ENCODE data around the gene WDSUB1. TPM values are rescaled to one million over a fixed set of nuclear protein-coding genes. Genes with fewer than 3 reads are reported as not detected.

Gene WDSUB1
- total and polyA plus RNA-seq, 4 donors, result 2.0 to 6.1 (median 4.4) TPM

DNA sequence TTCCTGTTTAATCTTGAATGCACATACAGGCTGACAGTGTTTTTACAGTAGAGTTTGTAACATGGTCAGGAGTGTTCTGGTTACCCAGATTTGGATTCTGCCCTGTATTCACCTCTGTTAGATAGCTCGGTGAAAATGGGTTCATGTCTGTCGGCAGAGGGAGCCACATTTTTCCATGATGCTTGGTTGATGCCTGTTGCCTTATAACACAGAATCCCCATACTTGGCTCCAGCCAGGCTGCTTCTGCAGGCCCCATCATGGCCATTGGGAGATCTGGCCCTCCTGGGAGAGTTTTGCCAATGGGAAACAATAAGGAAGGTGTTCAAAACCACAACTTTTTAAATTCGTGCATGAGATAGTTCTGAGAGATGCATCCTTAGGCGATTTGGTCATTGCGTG, 78.1 kb downstream of the WDSUB1 start:
- no peak overlapping the region for H3K27ac ChIP-seq (ENCODE audit: low read depth in 1 of 2, low read length in 2 of 2)
- H3K4me1 ChIP-seq (ENCODE audit: control insufficient read depth in 4 of 4, insufficient read depth in 4 of 4, low read length in 3 of 4), result no peaks in the 10 kb centered on the region
- no peak for DNase-seq (ENCODE audit: low spot score)
- 90% methylated on average over 5 of the region's 5 CpGs for WGBS
- no peak overlapping the region for H3K4me3 ChIP-seq (ENCODE audit: low read depth in 1 of 3, low read length in 3 of 3)
- no peaks in the 10 kb centered on the region for H3K27me3 ChIP-seq (ENCODE audit: control insufficient read depth in 4 of 4, insufficient read depth in 4 of 4, low read length in 3 of 4)
- no peak overlapping the region for H3K9ac ChIP-seq (ENCODE audit: low read depth in 1 of 2, low read length in 2 of 2)
- H3K9me3 ChIP-seq (ENCODE audit: control insufficient read depth in 4 of 4, low read length in 3 of 4), result no peaks in the 10 kb centered on the region
- H3K36me3 ChIP-seq (ENCODE audit: control insufficient read depth in 4 of 4, insufficient read depth in 3 of 4, low read depth in 1 of 4, low read length in 3 of 4), result peaks cover 0 to 7% (median 2%) of the 10 kb centered on the region in 4 donors
- TF ChIP-seq RAD21 (IDR thresholded peaks at IDR 0.05) (no peak), NR2F2 (IDR thresholded peaks at IDR 0.05) (no peak), HNF4A (conservative IDR thresholded peaks at IDR 0.05) (no peak), JUND (IDR thresholded peaks at IDR 0.05) (no peak), YY1 (IDR thresholded peaks at IDR 0.05) (no peak), RXRA (IDR thresholded peaks at IDR 0.05) (no peak), HNF4G (IDR thresholded peaks at IDR 0.05) (no peak), TAF1 (conservative IDR thresholded peaks at IDR 0.05) (no peak), FOXA1 (IDR thresholded peaks at IDR 0.05) (no peak), GABPA (IDR thresholded peaks at IDR 0.05 in 1 of 2, conservative IDR thresholded peaks at IDR 0.05 in 1 of 2) (no peak), EGR1 (IDR thresholded peaks at IDR 0.05; ENCODE audit: low read depth in 2 of 2) (no peak)
- TF ChIP-seq, protein P1, sequence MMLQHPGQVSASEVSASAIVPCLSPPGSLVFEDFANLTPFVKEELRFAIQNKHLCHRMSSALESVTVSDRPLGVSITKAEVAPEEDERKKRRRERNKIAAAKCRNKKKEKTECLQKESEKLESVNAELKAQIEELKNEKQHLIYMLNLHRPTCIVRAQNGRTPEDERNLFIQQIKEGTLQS (IDR thresholded peaks at IDR 0.05), result no peak
- TF ChIP-seq, protein P2, sequence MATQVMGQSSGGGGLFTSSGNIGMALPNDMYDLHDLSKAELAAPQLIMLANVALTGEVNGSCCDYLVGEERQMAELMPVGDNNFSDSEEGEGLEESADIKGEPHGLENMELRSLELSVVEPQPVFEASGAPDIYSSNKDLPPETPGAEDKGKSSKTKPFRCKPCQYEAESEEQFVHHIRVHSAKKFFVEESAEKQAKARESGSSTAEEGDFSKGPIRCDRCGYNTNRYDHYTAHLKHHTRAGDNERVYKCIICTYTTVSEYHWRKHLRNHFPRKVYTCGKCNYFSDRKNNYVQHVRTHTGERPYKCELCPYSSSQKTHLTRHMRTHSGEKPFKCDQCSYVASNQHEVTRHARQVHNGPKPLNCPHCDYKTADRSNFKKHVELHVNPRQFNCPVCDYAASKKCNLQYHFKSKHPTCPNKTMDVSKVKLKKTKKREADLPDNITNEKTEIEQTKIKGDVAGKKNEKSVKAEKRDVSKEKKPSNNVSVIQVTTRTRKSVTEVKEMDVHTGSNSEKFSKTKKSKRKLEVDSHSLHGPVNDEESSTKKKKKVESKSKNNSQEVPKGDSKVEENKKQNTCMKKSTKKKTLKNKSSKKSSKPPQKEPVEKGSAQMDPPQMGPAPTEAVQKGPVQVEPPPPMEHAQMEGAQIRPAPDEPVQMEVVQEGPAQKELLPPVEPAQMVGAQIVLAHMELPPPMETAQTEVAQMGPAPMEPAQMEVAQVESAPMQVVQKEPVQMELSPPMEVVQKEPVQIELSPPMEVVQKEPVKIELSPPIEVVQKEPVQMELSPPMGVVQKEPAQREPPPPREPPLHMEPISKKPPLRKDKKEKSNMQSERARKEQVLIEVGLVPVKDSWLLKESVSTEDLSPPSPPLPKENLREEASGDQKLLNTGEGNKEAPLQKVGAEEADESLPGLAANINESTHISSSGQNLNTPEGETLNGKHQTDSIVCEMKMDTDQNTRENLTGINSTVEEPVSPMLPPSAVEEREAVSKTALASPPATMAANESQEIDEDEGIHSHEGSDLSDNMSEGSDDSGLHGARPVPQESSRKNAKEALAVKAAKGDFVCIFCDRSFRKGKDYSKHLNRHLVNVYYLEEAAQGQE (IDR thresholded peaks at IDR 0.05), result no peak
- TF ChIP-seq, protein P3, sequence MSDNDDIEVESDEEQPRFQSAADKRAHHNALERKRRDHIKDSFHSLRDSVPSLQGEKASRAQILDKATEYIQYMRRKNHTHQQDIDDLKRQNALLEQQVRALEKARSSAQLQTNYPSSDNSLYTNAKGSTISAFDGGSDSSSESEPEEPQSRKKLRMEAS (IDR thresholded peaks at IDR 0.05), result no peak
- TF ChIP-seq, protein P4, sequence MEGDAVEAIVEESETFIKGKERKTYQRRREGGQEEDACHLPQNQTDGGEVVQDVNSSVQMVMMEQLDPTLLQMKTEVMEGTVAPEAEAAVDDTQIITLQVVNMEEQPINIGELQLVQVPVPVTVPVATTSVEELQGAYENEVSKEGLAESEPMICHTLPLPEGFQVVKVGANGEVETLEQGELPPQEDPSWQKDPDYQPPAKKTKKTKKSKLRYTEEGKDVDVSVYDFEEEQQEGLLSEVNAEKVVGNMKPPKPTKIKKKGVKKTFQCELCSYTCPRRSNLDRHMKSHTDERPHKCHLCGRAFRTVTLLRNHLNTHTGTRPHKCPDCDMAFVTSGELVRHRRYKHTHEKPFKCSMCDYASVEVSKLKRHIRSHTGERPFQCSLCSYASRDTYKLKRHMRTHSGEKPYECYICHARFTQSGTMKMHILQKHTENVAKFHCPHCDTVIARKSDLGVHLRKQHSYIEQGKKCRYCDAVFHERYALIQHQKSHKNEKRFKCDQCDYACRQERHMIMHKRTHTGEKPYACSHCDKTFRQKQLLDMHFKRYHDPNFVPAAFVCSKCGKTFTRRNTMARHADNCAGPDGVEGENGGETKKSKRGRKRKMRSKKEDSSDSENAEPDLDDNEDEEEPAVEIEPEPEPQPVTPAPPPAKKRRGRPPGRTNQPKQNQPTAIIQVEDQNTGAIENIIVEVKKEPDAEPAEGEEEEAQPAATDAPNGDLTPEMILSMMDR (IDR thresholded peaks at IDR 0.05; ENCODE audit: low read depth, low read length, missing input control), result no peak

DNA sequence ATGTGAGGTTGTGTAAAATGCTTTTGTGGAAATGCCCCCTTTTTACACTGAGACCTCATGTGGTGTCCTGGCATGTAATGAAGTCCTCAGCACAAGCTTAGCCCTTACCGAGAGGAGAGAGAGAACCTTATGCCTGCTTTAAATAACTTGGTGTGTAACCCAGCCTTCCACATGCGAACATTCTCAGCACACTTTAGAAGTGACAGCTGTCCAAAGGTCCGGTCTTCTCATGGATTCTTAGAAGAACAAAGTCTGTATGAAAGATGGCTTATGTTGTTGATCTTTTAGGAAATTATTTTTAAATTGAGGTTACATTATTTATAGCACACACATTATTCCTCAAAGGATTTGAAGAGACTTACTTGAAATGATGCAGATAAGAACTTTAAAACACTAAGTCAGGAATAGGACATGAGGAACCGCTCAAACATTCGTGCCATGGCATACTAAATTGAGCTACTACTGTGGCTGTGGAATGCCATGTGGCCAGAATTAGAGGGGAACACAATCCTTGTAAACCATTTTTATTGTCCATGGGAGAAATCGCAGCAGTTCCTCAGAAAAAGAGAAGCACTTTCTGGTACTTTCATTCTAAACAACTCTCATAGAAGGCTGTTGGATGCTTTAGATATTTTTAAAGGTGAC, 79.6 kb downstream of the WDSUB1 start:
- H3K27me3 ChIP-seq (ENCODE audit: control insufficient read depth in 4 of 4, insufficient read depth in 4 of 4, low read length in 3 of 4), result no peaks in the 10 kb centered on the region
- no peak overlapping the region for H3K9ac ChIP-seq (ENCODE audit: low read depth in 1 of 2, low read length in 2 of 2)
- WGBS, result 95% methylated on average over 6 of the region's 6 CpGs
- no peak overlapping the region for H3K4me3 ChIP-seq (ENCODE audit: low read depth in 1 of 3, low read length in 3 of 3)
- TF ChIP-seq GABPA (IDR thresholded peaks at IDR 0.05 in 1 of 2, conservative IDR thresholded peaks at IDR 0.05 in 1 of 2), result no peak
- TF ChIP-seq, protein P4 (IDR thresholded peaks at IDR 0.05; ENCODE audit: low read depth, low read length, missing input control), result no peak
- TF ChIP-seq FOXA1 (IDR thresholded peaks at IDR 0.05), result no peak
- TF ChIP-seq RXRA (IDR thresholded peaks at IDR 0.05), result no peak
- TF ChIP-seq EGR1 (IDR thresholded peaks at IDR 0.05; ENCODE audit: low read depth in 2 of 2), result no peak
- DNase-seq (ENCODE audit: low spot score), result no peak
- H3K27ac ChIP-seq (ENCODE audit: low read depth in 1 of 2, low read length in 2 of 2), result no peak overlapping the region
- peaks cover 0 to 7% (median 2%) of the 10 kb centered on the region in 4 donors for H3K36me3 ChIP-seq (ENCODE audit: control insufficient read depth in 4 of 4, insufficient read depth in 3 of 4, low read depth in 1 of 4, low read length in 3 of 4)
- H3K4me1 ChIP-seq (ENCODE audit: control insufficient read depth in 4 of 4, insufficient read depth in 4 of 4, low read length in 3 of 4), result no peaks in the 10 kb centered on the region
- no peaks in the 10 kb centered on the region for H3K9me3 ChIP-seq (ENCODE audit: control insufficient read depth in 4 of 4, low read length in 3 of 4)
